GM23338 (cell line): ENCODE measurements around the gene FSTL3. TPM values are rescaled to one million over a fixed set of nuclear protein-coding genes. Genes with fewer than 3 reads are reported as not detected.

Experiments used
- ATAC-seq: fragments of 200-7000 bp; cut with Tn5 transposase; 3 replicates; pipeline ENCODE4 v1.9.1; 2020
- DNase-seq: peaks from one replicate; pipeline ENCODE4 v3.0.0-alpha.2; 2015; ENCODE audit warnings: low spot score
- H2AFZ ChIP-seq: fragments of 200-600 bp; sonication (generic); 2 replicates; pipeline ENCODE4 v1.8.0; 2016; ENCODE audit warnings: antibody characterized with exemption, mild to moderate bottlenecking, moderate library complexity
- H3F3A ChIP-seq: fragments of 200-600 bp; sonication (generic); replicated peaks from 2 replicates; pipeline ENCODE4 v1.8.0; 2017; ENCODE audit warnings: antibody characterized with exemption, mixed run types, low read depth
- H3K27ac ChIP-seq: fragments of 200-600 bp; sonication (generic); 2 replicates; pipeline ENCODE4 v1.6.1; 2016; ENCODE audit warnings: low read depth
- H3K27me3 ChIP-seq: fragments of 200-600 bp; sonication (generic); 2 replicates; pipeline ENCODE4 v1.8.0; 2016; ENCODE audit warnings: mild to moderate bottlenecking, mixed run types, moderate library complexity; ENCODE audit not compliant: insufficient read depth
- H3K36me3 ChIP-seq: fragments of 200-600 bp; sonication (generic); 2 replicates; pipeline ENCODE4 v1.8.0; 2016; ENCODE audit warnings: mild to moderate bottlenecking; ENCODE audit not compliant: insufficient read depth
- H3K4me1 ChIP-seq: fragments of 200-600 bp; sonication (generic); 2 replicates; pipeline ENCODE4 v1.8.0; 2016; ENCODE audit warnings: mild to moderate bottlenecking, moderate library complexity; ENCODE audit not compliant: insufficient read depth
- H3K4me2 ChIP-seq: fragments of 200-600 bp; sonication (generic); 2 replicates; pipeline ENCODE4 v1.7.1; 2017; ENCODE audit warnings: mixed run types
- H3K4me3 ChIP-seq: fragments of 200-600 bp; sonication (generic); 2 replicates; pipeline ENCODE4 v1.6.1; 2016; ENCODE audit warnings: mixed run types
- H3K79me2 ChIP-seq: fragments of 200-600 bp; sonication (generic); replicated peaks from 2 replicates; pipeline ENCODE4 v1.8.0; 2017; ENCODE audit warnings: mild to moderate bottlenecking; ENCODE audit not compliant: insufficient read depth
- H3K9me2 ChIP-seq: fragments of 200-600 bp; sonication (generic); 2 replicates; pipeline ENCODE4 v1.8.0; 2017; ENCODE audit not compliant: insufficient read depth
- H4K20me1 ChIP-seq: fragments of 200-600 bp; sonication (generic); replicated peaks from 2 replicates; pipeline ENCODE4 v1.8.0; 2017; ENCODE audit warnings: mild to moderate bottlenecking; ENCODE audit not compliant: insufficient read depth
- H3K27ac Mint-ChIP-seq: 2 replicates; pipeline ENCODE4 v1.8.0; 2020; ENCODE audit warnings: inconsistent platforms, mild to moderate bottlenecking, moderate library complexity, mixed read lengths
- H3K27me3 Mint-ChIP-seq: 3 replicates; pipeline ENCODE4 v1.8.0; 2022; ENCODE audit warnings: low read depth, mild to moderate bottlenecking, moderate library complexity, mixed read lengths, inconsistent platforms; ENCODE audit not compliant: insufficient read depth, poor library complexity
- H3K36me3 Mint-ChIP-seq: 3 replicates; pipeline ENCODE4 v1.8.0; 2021; ENCODE audit warnings: low read depth, mild to moderate bottlenecking, inconsistent platforms, moderate library complexity, mixed read lengths
- H3K4me1 Mint-ChIP-seq: 3 replicates; pipeline ENCODE4 v1.8.0; 2020; ENCODE audit warnings: mild to moderate bottlenecking, inconsistent platforms, mixed read lengths
- H3K4me3 Mint-ChIP-seq: 3 replicates; pipeline ENCODE4 v1.8.0; 2021; ENCODE audit warnings: moderate library complexity, mild to moderate bottlenecking, inconsistent platforms, mixed read lengths
- H3K9me3 Mint-ChIP-seq: 3 replicates; pipeline ENCODE4 v1.8.0; 2020; ENCODE audit warnings: moderate library complexity, mild to moderate bottlenecking, inconsistent platforms, mixed read lengths
- CREB1 ChIP-seq: fragments of 250-450 bp; sonication (Bioruptor Pico); IDR thresholded peaks from 2 replicates; pipeline ENCODE4 v1.5.0; 2020; ENCODE audit warnings: low read depth, mild to moderate bottlenecking, moderate library complexity
- EZH2 ChIP-seq: fragments of 200-600 bp; sonication (generic); IDR thresholded peaks from one replicate; pipeline ENCODE4 v1.8.0; 2017; ENCODE audit warnings: antibody characterized with exemption, mild to moderate bottlenecking, low read depth; ENCODE audit not compliant: unreplicated experiment
- EZH2phosphoT487 ChIP-seq: fragments of 200-600 bp; sonication (generic); IDR thresholded peaks from one replicate; pipeline ENCODE4 v1.8.1; 2018; ENCODE audit warnings: antibody characterized with exemption; ENCODE audit not compliant: unreplicated experiment
- JUNB ChIP-seq: IDR thresholded peaks from one replicate; pipeline ENCODE4 v1.6.1; 2016; ENCODE audit warnings: antibody characterized with exemption; ENCODE audit not compliant: unreplicated experiment
- NANOG ChIP-seq: IDR thresholded peaks from 2 replicates; pipeline ENCODE4 v1.6.1; 2016; ENCODE audit warnings: antibody characterized with exemption, borderline replicate concordance
- POLR2AphosphoS5 ChIP-seq: IDR thresholded peaks from 2 replicates; pipeline ENCODE4 v1.6.1; 2016; ENCODE audit warnings: antibody characterized with exemption, low read depth
- STAT1 ChIP-seq: IDR thresholded peaks from one replicate; pipeline ENCODE4 v1.6.1; 2016; ENCODE audit warnings: antibody characterized with exemption; ENCODE audit not compliant: unreplicated experiment
- ZNF114 ChIP-seq: fragments of 250-450 bp; sonication (Bioruptor Pico); IDR thresholded peaks from 2 replicates; pipeline ENCODE4 v1.5.0; 2020; ENCODE audit warnings: mild to moderate bottlenecking, moderate library complexity
- ZNF331 ChIP-seq: fragments of 250-450 bp; sonication (Bioruptor Pico); IDR thresholded peaks from 2 replicates; pipeline ENCODE4 v1.5.0; 2020; ENCODE audit warnings: low read depth, mild to moderate bottlenecking, moderate library complexity
- polyA plus RNA-seq: library from polyadenylated mRNA; unstranded; fragments of >200 nt; fragmentation: Nextera tagmentation; extraction: Ambion mirVana; gene quantifications from 2 replicates; pipeline ENCODE4 v1.2.1, GENCODE V29; 2016
- total RNA-seq: library from RNA; depleted of rRNA; stranded (reverse); fragments of >200 nt; shearing (Covaris generic); gene quantifications from 2 replicates; pipeline ENCODE4 v1.2.3, GENCODE V29; 2014
- TF ChIP-seq, protein P1 (sequence below): fragments of 250-450 bp; sonication (Bioruptor Pico); IDR thresholded peaks from 2 replicates; pipeline ENCODE4 v1.5.0; 2020; ENCODE audit warnings: mild to moderate bottlenecking, moderate library complexity
- TF ChIP-seq, protein P2 (sequence below), 2 experiments: fragments of 200-600 bp in 1 of 2; sonication (generic) in 1 of 2; conservative IDR thresholded peaks; 2 replicates each; pipeline versions ENCODE4 v1.5.1 to v1.6.1; 2016 to 2017; ENCODE audit warnings: antibody characterized with exemption in 2 of 2, low read depth in 2 of 2, mild to moderate bottlenecking in 2 of 2, moderate library complexity in 1 of 2
- TF ChIP-seq, protein P3 (sequence below): IDR thresholded peaks from 2 replicates; pipeline ENCODE4 v1.6.1; 2016; ENCODE audit warnings: antibody characterized with exemption
- TF ChIP-seq, protein P4 (sequence below): IDR thresholded peaks from one replicate; pipeline ENCODE4 v1.6.1; 2018; ENCODE audit warnings: antibody characterized with exemption; ENCODE audit not compliant: unreplicated experiment

The FSTL3 gene
- total and polyA plus RNA-seq, 2 experiments from 2014 or later = 3.1 to 10.1 TPM

DNA sequence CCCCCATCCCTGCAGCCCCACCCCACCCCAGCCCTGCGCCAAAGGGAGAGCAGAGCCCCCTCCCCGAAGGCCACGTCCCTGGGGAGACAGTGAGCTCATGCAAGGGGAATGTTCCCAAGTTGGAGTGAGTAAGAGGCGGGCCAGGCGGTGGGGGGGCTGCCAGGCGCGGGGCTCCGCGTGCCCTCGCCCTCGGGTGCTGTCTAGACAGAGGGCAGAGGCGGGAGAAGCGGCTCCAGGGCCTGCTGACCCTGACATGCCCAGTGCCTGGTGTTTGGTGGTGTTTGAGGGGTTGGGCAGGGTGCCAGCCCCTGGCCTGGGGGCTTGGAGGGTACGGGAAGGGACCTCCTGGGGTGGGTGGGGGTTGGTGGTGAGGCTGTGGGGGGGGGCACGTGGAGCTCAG is 1.0 kb downstream of the FSTL3 start:
- no peak overlapping the region for H3K4me3 ChIP-seq
- DNase-seq = no peak
- ATAC-seq = no peak
- no peak overlapping the region for H3K4me2 ChIP-seq
- H3K27ac Mint-ChIP-seq = no peak overlapping the region
- peaks cover 16% of the 10 kb centered on the region for H3K27me3 ChIP-seq
- H3K36me3 Mint-ChIP-seq = no peaks in the 10 kb centered on the region
- TF ChIP-seq ZNF331 (CRISPR knock-in tag) (no peak), EZH2phosphoT487 (no peak), ZNF114 (CRISPR knock-in tag) (no peak), STAT1 (no peak), NANOG (no peak), EZH2 (no peak), JUNB (no peak), CREB1 (no peak), POLR2AphosphoS5 (no peak)
- TF ChIP-seq, protein P1, sequence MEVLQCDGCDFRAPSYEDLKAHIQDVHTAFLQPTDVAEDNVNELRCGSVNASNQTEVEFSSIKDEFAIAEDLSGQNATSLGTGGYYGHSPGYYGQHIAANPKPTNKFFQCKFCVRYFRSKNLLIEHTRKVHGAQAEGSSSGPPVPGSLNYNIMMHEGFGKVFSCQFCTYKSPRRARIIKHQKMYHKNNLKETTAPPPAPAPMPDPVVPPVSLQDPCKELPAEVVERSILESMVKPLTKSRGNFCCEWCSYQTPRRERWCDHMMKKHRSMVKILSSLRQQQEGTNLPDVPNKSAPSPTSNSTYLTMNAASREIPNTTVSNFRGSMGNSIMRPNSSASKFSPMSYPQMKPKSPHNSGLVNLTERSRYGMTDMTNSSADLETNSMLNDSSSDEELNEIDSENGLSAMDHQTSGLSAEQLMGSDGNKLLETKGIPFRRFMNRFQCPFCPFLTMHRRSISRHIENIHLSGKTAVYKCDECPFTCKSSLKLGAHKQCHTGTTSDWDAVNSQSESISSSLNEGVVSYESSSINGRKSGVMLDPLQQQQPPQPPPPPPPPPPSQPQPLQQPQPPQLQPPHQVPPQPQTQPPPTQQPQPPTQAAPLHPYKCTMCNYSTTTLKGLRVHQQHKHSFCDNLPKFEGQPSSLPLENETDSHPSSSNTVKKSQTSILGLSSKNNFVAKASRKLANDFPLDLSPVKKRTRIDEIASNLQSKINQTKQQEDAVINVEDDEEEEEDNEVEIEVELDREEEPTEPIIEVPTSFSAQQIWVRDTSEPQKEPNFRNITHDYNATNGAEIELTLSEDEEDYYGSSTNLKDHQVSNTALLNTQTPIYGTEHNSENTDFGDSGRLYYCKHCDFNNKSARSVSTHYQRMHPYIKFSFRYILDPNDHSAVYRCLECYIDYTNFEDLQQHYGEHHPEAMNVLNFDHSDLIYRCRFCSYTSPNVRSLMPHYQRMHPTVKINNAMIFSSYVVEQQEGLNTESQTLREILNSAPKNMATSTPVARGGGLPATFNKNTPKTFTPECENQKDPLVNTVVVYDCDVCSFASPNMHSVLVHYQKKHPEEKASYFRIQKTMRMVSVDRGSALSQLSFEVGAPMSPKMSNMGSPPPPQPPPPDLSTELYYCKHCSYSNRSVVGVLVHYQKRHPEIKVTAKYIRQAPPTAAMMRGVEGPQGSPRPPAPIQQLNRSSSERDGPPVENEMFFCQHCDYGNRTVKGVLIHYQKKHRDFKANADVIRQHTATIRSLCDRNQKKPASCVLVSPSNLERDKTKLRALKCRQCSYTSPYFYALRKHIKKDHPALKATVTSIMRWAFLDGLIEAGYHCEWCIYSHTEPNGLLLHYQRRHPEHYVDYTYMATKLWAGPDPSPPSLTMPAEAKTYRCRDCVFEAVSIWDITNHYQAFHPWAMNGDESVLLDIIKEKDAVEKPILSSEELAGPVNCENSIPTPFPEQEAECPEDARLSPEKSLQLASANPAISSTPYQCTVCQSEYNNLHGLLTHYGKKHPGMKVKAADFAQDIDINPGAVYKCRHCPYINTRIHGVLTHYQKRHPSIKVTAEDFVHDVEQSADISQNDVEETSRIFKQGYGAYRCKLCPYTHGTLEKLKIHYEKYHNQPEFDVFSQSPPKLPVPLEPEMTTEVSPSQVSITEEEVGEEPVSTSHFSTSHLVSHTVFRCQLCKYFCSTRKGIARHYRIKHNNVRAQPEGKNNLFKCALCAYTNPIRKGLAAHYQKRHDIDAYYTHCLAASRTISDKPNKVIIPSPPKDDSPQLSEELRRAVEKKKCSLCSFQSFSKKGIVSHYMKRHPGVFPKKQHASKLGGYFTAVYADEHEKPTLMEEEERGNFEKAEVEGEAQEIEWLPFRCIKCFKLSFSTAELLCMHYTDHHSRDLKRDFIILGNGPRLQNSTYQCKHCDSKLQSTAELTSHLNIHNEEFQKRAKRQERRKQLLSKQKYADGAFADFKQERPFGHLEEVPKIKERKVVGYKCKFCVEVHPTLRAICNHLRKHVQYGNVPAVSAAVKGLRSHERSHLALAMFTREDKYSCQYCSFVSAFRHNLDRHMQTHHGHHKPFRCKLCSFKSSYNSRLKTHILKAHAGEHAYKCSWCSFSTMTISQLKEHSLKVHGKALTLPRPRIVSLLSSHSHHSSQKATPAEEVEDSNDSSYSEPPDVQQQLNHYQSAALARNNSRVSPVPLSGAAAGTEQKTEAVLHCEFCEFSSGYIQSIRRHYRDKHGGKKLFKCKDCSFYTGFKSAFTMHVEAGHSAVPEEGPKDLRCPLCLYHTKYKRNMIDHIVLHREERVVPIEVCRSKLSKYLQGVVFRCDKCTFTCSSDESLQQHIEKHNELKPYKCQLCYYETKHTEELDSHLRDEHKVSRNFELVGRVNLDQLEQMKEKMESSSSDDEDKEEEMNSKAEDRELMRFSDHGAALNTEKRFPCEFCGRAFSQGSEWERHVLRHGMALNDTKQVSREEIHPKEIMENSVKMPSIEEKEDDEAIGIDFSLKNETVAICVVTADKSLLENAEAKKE (CRISPR knock-in tag) = no peak
- TF ChIP-seq, protein P2, sequence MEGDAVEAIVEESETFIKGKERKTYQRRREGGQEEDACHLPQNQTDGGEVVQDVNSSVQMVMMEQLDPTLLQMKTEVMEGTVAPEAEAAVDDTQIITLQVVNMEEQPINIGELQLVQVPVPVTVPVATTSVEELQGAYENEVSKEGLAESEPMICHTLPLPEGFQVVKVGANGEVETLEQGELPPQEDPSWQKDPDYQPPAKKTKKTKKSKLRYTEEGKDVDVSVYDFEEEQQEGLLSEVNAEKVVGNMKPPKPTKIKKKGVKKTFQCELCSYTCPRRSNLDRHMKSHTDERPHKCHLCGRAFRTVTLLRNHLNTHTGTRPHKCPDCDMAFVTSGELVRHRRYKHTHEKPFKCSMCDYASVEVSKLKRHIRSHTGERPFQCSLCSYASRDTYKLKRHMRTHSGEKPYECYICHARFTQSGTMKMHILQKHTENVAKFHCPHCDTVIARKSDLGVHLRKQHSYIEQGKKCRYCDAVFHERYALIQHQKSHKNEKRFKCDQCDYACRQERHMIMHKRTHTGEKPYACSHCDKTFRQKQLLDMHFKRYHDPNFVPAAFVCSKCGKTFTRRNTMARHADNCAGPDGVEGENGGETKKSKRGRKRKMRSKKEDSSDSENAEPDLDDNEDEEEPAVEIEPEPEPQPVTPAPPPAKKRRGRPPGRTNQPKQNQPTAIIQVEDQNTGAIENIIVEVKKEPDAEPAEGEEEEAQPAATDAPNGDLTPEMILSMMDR (conservative IDR thresholded peaks at IDR 0.05; ENCODE audit: low read depth in 2 of 2) = no peak
- TF ChIP-seq, protein P3, sequence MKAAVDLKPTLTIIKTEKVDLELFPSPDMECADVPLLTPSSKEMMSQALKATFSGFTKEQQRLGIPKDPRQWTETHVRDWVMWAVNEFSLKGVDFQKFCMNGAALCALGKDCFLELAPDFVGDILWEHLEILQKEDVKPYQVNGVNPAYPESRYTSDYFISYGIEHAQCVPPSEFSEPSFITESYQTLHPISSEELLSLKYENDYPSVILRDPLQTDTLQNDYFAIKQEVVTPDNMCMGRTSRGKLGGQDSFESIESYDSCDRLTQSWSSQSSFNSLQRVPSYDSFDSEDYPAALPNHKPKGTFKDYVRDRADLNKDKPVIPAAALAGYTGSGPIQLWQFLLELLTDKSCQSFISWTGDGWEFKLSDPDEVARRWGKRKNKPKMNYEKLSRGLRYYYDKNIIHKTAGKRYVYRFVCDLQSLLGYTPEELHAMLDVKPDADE = no peak
- TF ChIP-seq, protein P4, sequence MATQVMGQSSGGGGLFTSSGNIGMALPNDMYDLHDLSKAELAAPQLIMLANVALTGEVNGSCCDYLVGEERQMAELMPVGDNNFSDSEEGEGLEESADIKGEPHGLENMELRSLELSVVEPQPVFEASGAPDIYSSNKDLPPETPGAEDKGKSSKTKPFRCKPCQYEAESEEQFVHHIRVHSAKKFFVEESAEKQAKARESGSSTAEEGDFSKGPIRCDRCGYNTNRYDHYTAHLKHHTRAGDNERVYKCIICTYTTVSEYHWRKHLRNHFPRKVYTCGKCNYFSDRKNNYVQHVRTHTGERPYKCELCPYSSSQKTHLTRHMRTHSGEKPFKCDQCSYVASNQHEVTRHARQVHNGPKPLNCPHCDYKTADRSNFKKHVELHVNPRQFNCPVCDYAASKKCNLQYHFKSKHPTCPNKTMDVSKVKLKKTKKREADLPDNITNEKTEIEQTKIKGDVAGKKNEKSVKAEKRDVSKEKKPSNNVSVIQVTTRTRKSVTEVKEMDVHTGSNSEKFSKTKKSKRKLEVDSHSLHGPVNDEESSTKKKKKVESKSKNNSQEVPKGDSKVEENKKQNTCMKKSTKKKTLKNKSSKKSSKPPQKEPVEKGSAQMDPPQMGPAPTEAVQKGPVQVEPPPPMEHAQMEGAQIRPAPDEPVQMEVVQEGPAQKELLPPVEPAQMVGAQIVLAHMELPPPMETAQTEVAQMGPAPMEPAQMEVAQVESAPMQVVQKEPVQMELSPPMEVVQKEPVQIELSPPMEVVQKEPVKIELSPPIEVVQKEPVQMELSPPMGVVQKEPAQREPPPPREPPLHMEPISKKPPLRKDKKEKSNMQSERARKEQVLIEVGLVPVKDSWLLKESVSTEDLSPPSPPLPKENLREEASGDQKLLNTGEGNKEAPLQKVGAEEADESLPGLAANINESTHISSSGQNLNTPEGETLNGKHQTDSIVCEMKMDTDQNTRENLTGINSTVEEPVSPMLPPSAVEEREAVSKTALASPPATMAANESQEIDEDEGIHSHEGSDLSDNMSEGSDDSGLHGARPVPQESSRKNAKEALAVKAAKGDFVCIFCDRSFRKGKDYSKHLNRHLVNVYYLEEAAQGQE = no peak
- H3K9me2 ChIP-seq = no peaks in the 10 kb centered on the region
- H3K36me3 ChIP-seq = no peaks in the 10 kb centered on the region
- H3K27me3 Mint-ChIP-seq = peaks cover 31% of the 10 kb centered on the region
- no peaks in the 10 kb centered on the region; the same call in 2 of the 3 replicates for H3K4me1 Mint-ChIP-seq
- H2AFZ ChIP-seq = no peak overlapping the region
- no peak overlapping the region for H3K27ac ChIP-seq
- H3K4me1 ChIP-seq = 0 out of 2 replicates have a peak, but pooled peaks cover 3% of the 10 kb centered on the region
- no peaks in the 10 kb centered on the region for H4K20me1 ChIP-seq
- no peaks in the 10 kb centered on the region for H3K79me2 ChIP-seq
- no peaks in the 10 kb centered on the region for H3K9me3 Mint-ChIP-seq
- H3K4me3 Mint-ChIP-seq = no peak overlapping the region
- H3F3A ChIP-seq = peaks cover 8% of the 10 kb centered on the region; the same call in 1 of the 2 replicates
